ENCODE data around the gene KIAA1958. TPM values are rescaled to one million over a fixed set of nuclear protein-coding genes. Genes with fewer than 3 reads are reported as not detected.

KIAA1958 gene
- total RNA-seq, 4 donors from 2014 or later = 2.7 to 5.7 (median 5.2) TPM

Other genes starting within 250 kb of the KIAA1958 start
- 100 to 1,000 TPM in 2 of 4 donors, 10 to 100 TPM in 2; 71.9 to 113 (median 88.8) TPM for gene PTBP3, start 153.2 kb upstream of the KIAA1958 start, total RNA-seq
- gene HSDL2, start 106.7 kb upstream of the KIAA1958 start, total RNA-seq = 10 to 100 TPM; 18.5 to 49.4 (median 36.0) TPM
- gene INIP, start 231.3 kb downstream of the KIAA1958 start, total RNA-seq = 10 to 100 TPM in 3 of 4 donors, 1 to 10 TPM in 1; 8.1 to 14.9 (median 12.5) TPM

Measured in esophagus squamous epithelium (tissue), 4 donors.